ENCODE measurements around the gene ZMYND19.

GRCh38 chr9:137639303-137640051 lies 49.2 kb upstream of the ZMYND19 start:
- TF ChIP-seq POLR2A (IDR thresholded peaks at IDR 0.05; ENCODE audit: low read length) (no peak), GATA1 (IDR thresholded peaks at IDR 0.05; ENCODE audit: low read depth, low read length) (no peak)
